HG02759 (cell line): ENCODE data around the gene PDE4D.

Source experiments
- ATAC-seq: cut with Tn5 transposase; IDR thresholded peaks from one replicate; pipeline ENCODE4 v1.9.1; 2021; ENCODE audit warnings: mild to moderate bottlenecking, moderate library complexity; ENCODE audit not compliant: unreplicated experiment

The PDE4D gene

GRCh38 chr5:59665086-59665831 is 228.3 kb downstream of the PDE4D start:
- ATAC-seq, result no peak

- ATAC-seq, result peak; percentile 65
Observed at GRCh38 chr5:59661954-59662615, 231.4 kb downstream of the PDE4D start.

- ATAC-seq, result no peak
Observed at GRCh38 chr5:59661311-59661710, 232.2 kb downstream of the PDE4D start.

- peak; percentile 59 for ATAC-seq
Observed at GRCh38 chr5:59660737-59661136, 232.8 kb downstream of the PDE4D start.

- no peak for ATAC-seq
Observed at GRCh38 chr5:59656351-59657254, 236.9 kb downstream of the PDE4D start.

GRCh38 chr5:59655693-59656309 is 237.7 kb downstream of the PDE4D start:
- ATAC-seq, result no peak

- ATAC-seq, result no peak
Observed at GRCh38 chr5:59654691-59655090, 238.8 kb downstream of the PDE4D start.

GRCh38 chr5:59652449-59652848 is 241.1 kb downstream of the PDE4D start:
- no peak for ATAC-seq

GRCh38 chr5:59648949-59649921 is 244.3 kb downstream of the PDE4D start:
- no peak for ATAC-seq

GRCh38 chr5:59648038-59648831 is 245.3 kb downstream of the PDE4D start:
- ATAC-seq, result no peak

GRCh38 chr5:59645380-59645779 is 248.1 kb downstream of the PDE4D start:
- ATAC-seq, result no peak

- ATAC-seq, result no peak
Observed at GRCh38 chr5:59640411-59640810, 253.1 kb downstream of the PDE4D start.

- ATAC-seq, result no peak
Observed at GRCh38 chr5:59637884-59638580, 255.5 kb downstream of the PDE4D start.

GRCh38 chr5:59629561-59629960 is 264.0 kb downstream of the PDE4D start:
- ATAC-seq, result no peak

GRCh38 chr5:59628062-59628828 is 265.3 kb downstream of the PDE4D start:
- ATAC-seq, result no peak

- ATAC-seq, result no peak
Observed at GRCh38 chr5:59624898-59625297, 268.6 kb downstream of the PDE4D start.

GRCh38 chr5:59622848-59623247 is 270.7 kb downstream of the PDE4D start:
- no peak for ATAC-seq

- no peak for ATAC-seq
Observed at GRCh38 chr5:59621477-59621876, 272.0 kb downstream of the PDE4D start.
